Hepatocyte (in vitro differentiated cells): ENCODE data around the gene CACNA1B.

Experiments
- EZH2 ChIP-seq: fragments of 200-600 bp; sonication (generic); IDR thresholded peaks from 2 replicates; pipeline ENCODE4 v1.6.1; 2016; ENCODE audit warnings: antibody characterized with exemption, mild to moderate bottlenecking, borderline replicate concordance
- TF ChIP-seq, protein P1 (sequence below): fragments of 200-600 bp; sonication (generic); IDR thresholded peaks from 2 replicates; pipeline ENCODE4 v1.5.1; 2016; ENCODE audit warnings: antibody characterized with exemption, mild to moderate bottlenecking; ENCODE audit not compliant: poor library complexity

DNA sequence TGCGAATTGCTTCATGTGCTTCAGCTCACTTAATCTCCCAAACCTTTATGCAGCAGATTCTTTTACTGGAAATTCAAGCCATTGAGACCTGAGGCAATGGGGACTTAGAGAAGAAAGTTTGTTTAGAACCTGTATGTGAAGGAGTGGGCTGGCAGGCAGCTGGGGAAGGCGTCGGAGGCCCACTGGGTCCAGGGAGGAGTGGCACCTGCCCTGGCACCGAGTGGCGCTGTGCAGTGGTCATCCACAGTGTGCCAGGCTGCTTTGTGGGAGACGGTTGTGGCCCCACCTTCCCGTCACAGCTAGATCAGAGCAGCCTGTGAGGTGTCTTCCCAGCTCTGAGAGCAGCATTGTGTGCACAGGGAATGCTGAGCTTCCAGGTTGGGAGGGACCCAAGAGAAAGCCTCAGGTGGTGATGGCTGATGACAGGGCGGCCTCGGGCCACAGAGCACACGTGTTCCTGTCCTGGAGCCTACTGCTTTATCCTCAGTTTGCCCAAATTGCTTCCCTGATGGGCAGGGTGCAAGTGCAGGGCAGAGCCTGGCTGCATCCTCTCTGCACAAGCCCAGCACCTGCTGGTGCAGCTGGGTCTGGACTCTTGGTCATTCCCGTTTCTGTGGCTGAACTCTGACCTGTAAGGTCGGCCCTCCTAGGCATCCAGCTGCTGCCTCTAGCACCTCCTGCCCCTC lies 175.2 kb downstream of the CACNA1B start:
- TF ChIP-seq, protein P1, sequence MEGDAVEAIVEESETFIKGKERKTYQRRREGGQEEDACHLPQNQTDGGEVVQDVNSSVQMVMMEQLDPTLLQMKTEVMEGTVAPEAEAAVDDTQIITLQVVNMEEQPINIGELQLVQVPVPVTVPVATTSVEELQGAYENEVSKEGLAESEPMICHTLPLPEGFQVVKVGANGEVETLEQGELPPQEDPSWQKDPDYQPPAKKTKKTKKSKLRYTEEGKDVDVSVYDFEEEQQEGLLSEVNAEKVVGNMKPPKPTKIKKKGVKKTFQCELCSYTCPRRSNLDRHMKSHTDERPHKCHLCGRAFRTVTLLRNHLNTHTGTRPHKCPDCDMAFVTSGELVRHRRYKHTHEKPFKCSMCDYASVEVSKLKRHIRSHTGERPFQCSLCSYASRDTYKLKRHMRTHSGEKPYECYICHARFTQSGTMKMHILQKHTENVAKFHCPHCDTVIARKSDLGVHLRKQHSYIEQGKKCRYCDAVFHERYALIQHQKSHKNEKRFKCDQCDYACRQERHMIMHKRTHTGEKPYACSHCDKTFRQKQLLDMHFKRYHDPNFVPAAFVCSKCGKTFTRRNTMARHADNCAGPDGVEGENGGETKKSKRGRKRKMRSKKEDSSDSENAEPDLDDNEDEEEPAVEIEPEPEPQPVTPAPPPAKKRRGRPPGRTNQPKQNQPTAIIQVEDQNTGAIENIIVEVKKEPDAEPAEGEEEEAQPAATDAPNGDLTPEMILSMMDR = no peak
- TF ChIP-seq EZH2 = no peak
